SK-N-MC (cell line): ENCODE data around the gene TSPAN5.
A peak's percentile ranks its signal among the peaks of the same experiment; 100 is the strongest.
"Not testable (repeated sequence)": the region's sequence is repeated elsewhere in the genome, so short reads cannot be mapped to it uniquely, and the experiment has no call there.

ENCODE experiments used
- DNase-seq: peaks from one replicate; pipeline ENCODE4 v3.0.0-alpha.2; 2011; ENCODE audit warnings: low read depth, low spot score
- H3K27ac ChIP-seq: fragments of 200-600 bp; sonication (generic); 2 replicates; pipeline ENCODE4 v1.5.1; 2016; ENCODE audit warnings: mixed run types
- H3K36me3 ChIP-seq: fragments of 200-600 bp; sonication (generic); 2 replicates; pipeline ENCODE4 v1.6.1; 2017; ENCODE audit warnings: antibody characterized with exemption, low read length, mixed read lengths; ENCODE audit not compliant: insufficient read depth
- H3K4me3 ChIP-seq: fragments of 200-600 bp; sonication (generic); 2 replicates; pipeline ENCODE4 v1.5.1; 2016
- H3K9ac ChIP-seq: fragments of 200-600 bp; sonication (generic); 2 replicates; pipeline ENCODE4 v1.8.0; 2017; ENCODE audit warnings: mixed run types, mixed read lengths; ENCODE audit not compliant: insufficient read length
- H3K9me3 ChIP-seq: fragments of 200-600 bp; sonication (generic); 2 replicates; pipeline ENCODE4 v1.6.1; 2017; ENCODE audit warnings: low read depth, mild to moderate bottlenecking, antibody characterized with exemption, low read length, moderate library complexity, mixed read lengths
- EZH2 ChIP-seq: fragments of 200-600 bp; sonication (generic); IDR thresholded peaks from one replicate; pipeline ENCODE4 v1.6.1; 2017; ENCODE audit warnings: antibody characterized with exemption
- FOXP2 ChIP-seq: optimal IDR thresholded peaks from 2 replicates; pipeline ENCODE3; 2011; ENCODE audit warnings: mild to moderate bottlenecking, moderate library complexity; ENCODE audit not compliant: insufficient read depth; ENCODE audit errors: extremely low read length, control extremely low read depth
- POLR2AphosphoS5 ChIP-seq: IDR thresholded peaks from 2 replicates; pipeline ENCODE4 v1.6.1; 2012; ENCODE audit warnings: mild to moderate bottlenecking, low read depth, low read length, borderline replicate concordance

TSPAN5 gene

GRCh38 chr4:98658287-98659105, at the start of gene TSPAN5:
Gene TSPAN5 (minus strand): TSS chr4:98658611.
- Histone ChIP-seq H3K27ac (no peak within 1 kb of the TSS), H3K4me3 (peak within 1 kb of the TSS; percentile 84), H3K9ac (peak within 1 kb of the TSS; percentile 67), H3K9me3 (no peaks in the 10 kb centered on the region), H3K36me3 (no peaks in the 10 kb centered on the region)
- TF ChIP-seq FOXP2 (no peak), POLR2AphosphoS5 (peak; percentile 24; the same call in 1 of the 2 replicates)
- no peak for DNase-seq

DNA sequence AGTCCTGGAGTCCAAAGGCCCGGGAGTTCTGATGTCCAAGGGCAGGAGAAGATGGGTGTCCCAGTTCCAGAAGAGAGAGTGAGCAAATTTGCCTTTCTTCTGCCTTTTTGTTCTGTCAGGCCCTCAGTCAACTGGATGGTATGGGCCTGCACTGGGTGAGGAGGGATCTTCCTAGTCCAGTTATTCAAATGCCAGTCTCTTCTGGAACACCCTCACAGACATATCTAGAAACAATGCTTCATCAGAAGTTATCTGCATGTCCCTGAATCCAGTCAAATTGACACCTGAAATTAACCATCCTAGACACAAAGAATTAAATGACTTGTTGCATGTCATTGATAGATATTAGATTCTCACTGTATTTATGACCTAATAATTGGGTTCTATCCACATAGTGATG, 48.5 kb upstream of the TSPAN5 start:
- H3K36me3 ChIP-seq, result no peaks in the 10 kb centered on the region
- H3K27ac ChIP-seq, result no peak overlapping the region
- TF ChIP-seq POLR2AphosphoS5 (no peak), FOXP2 (no peak), EZH2 (no peak)
- H3K9ac ChIP-seq, result no peak overlapping the region
- no peak overlapping the region for H3K4me3 ChIP-seq
- H3K9me3 ChIP-seq, result no peaks in the 10 kb centered on the region
- DNase-seq, result no peak

DNA sequence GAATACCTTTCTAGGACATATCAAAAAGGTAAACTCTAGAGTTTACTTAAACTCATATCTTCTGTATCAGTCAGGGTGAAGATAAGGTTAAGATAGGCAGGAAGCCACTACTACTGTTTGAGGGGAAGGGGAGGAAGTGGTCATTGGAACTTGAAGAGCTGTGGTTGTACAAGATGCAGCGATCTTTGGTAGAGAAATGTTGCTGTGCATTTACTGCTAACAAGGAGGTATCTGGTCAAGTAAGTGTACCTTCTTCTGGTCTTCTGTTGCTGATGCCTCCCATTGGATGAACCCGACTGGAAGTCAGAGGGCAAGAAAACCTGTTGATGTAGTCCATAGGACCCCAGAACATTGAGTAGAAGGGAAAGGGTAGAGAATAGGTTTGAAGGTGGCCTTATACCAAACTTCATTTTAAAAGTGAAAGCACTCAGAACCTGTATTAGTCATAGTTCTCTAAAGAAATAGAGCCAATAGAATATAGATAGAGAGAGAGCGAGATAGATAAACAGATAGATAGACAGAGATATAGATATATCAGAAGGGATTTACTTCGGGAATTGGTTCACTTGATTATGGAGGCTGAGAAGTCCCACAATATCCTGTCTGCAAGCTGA, 47.9 kb upstream of the TSPAN5 start:
- Histone ChIP-seq H3K9ac (no peak overlapping the region), H3K27ac (no peak overlapping the region), H3K9me3 (no peaks in the 10 kb centered on the region), H3K4me3 (no peak overlapping the region), H3K36me3 (no peaks in the 10 kb centered on the region)
- no peak for DNase-seq
- no peak for TF ChIP-seq EZH2
- TF ChIP-seq FOXP2, result no peak
- TF ChIP-seq POLR2AphosphoS5, result no peak

GRCh38 chr4:98705586-98705985, 47.2 kb upstream of the TSPAN5 start:
- not testable (repeated sequence) for H3K9me3 ChIP-seq, H3K9ac ChIP-seq, H3K27ac ChIP-seq, H3K4me3 ChIP-seq, DNase-seq, H3K36me3 ChIP-seq

- no peak overlapping the region for H3K27ac ChIP-seq
- no peak overlapping the region for H3K4me3 ChIP-seq
- no peaks in the 10 kb centered on the region for H3K9me3 ChIP-seq
- no peak overlapping the region for H3K9ac ChIP-seq
- no peaks in the 10 kb centered on the region for H3K36me3 ChIP-seq
- TF ChIP-seq EZH2 (no peak), POLR2AphosphoS5 (no peak), FOXP2 (no peak)
- DNase-seq, result no peak
Measured at GRCh38 chr4:98700656-98701055, 42.2 kb upstream of the TSPAN5 start.

- TF ChIP-seq POLR2AphosphoS5 (no peak), FOXP2 (no peak), EZH2 (no peak)
- no peaks in the 10 kb centered on the region for H3K36me3 ChIP-seq
- no peak for DNase-seq
- no peaks in the 10 kb centered on the region for H3K9me3 ChIP-seq
- H3K4me3 ChIP-seq, result no peak overlapping the region
- no peak overlapping the region for H3K27ac ChIP-seq
- H3K9ac ChIP-seq, result no peak overlapping the region
Measured at GRCh38 chr4:98694076-98694475, 35.7 kb upstream of the TSPAN5 start.

DNA sequence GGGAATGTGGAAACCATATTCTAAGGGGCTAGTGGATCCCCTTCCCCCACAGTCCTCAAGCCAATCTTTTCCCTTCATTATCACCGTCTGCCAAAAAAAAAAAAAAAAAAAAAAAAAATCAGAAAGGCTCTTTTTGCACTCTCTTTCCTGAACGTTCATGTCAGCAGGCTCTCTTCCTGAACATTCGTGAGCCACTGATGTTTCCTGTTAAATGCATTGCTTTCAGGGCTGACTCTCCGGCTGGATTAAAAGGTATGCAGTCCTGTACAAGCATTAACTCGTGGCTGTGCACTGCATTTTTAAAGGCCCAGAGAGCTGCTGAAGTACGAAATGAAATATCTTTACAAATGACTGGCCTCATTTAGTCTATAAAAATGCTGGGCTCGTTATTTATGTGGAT, 34.0 kb upstream of the TSPAN5 start:
- H3K36me3 ChIP-seq, result no peaks in the 10 kb centered on the region
- no peak for DNase-seq
- H3K27ac ChIP-seq, result no peak overlapping the region
- no peak overlapping the region for H3K9ac ChIP-seq
- no peaks in the 10 kb centered on the region for H3K9me3 ChIP-seq
- TF ChIP-seq FOXP2 (no peak), POLR2AphosphoS5 (no peak), EZH2 (no peak)
- no peak overlapping the region for H3K4me3 ChIP-seq

- no peak for DNase-seq
- Histone ChIP-seq H3K4me3 (no peak overlapping the region), H3K9me3 (no peaks in the 10 kb centered on the region), H3K9ac (no peak overlapping the region), H3K36me3 (no peaks in the 10 kb centered on the region), H3K27ac (no peak overlapping the region)
- TF ChIP-seq POLR2AphosphoS5 (no peak), FOXP2 (no peak), EZH2 (no peak)
Measured at GRCh38 chr4:98691588-98691987, 33.2 kb upstream of the TSPAN5 start.
